ENCODE measurements around the gene MTMR3.

The MTMR3 gene

GRCh38 chr22:29837741-29838598 lies 45.0 kb upstream of the MTMR3 start, which contains the start of gene ASCC2:
ASCC2 (minus strand) TSS chr22:29838274; CDS start chr22:29832325, 5,949 bp downstream.
- Histone ChIP-seq H3K27ac (ENCODE audit: low read length, poor library complexity, severe bottlenecking) (peak within 1 kb of the TSS; percentile 44), H3K9ac (ENCODE audit: low read length) (peak within 1 kb of the TSS; percentile 95), H2BK12ac (ENCODE audit: low read length in 2 of 2) (peak within 1 kb of the TSS in 1 of 2 experiments; percentile 29), H3K4me2 (ENCODE audit: low read length, poor library complexity, severe bottlenecking) (peak within 1 kb of the TSS; percentile 66), H3K9me3 (ENCODE audit: control insufficient read depth, low read length) (no peaks in the 10 kb centered on the region), H2AK5ac (ENCODE audit: low read length, severe bottlenecking) (no peak within 1 kb of the TSS), H2AFZ (ENCODE audit: low read depth, low read length) (peak within 1 kb of the TSS; percentile 83), H4K8ac (ENCODE audit: low read length) (peak within 1 kb of the TSS; percentile 89), H2BK15ac (ENCODE audit: low read depth, poor library complexity, severe bottlenecking) (peak within 1 kb of the TSS; percentile 37), H2BK120ac (ENCODE audit: low read depth, low read length) (no peak within 1 kb of the TSS), H3K4ac (ENCODE audit: low read depth in 1 of 2, low read length in 2 of 2) (peak within 1 kb of the TSS; percentile 59 to 85), H3K27me3 (ENCODE audit: control insufficient read depth in 1 of 2, insufficient read depth in 1 of 2, low read length in 2 of 2) (no peaks in the 10 kb centered on the region), H3K18ac (ENCODE audit: low read depth in 1 of 2, low read length in 2 of 2) (peak within 1 kb of the TSS; percentile 64 to 81), H3K79me1 (replicated peaks; ENCODE audit: low read length, poor library complexity, severe bottlenecking) (peaks cover 25% of the 10 kb centered on the region), H3K4me1 (ENCODE audit: control insufficient read depth, insufficient read depth, low read depth, low read length) (peaks cover 7% of the 10 kb centered on the region), H4K91ac (ENCODE audit: low read length) (peak within 1 kb of the TSS; percentile 59), H3K14ac (ENCODE audit: low read length in 2 of 2) (no peak within 1 kb of the TSS), H3K23ac (ENCODE audit: low read length in 2 of 2) (no peak within 1 kb of the TSS), H2BK5ac (ENCODE audit: low read depth, low read length, poor library complexity, severe bottlenecking) (peak within 1 kb of the TSS; percentile 46), H3K4me3 (ENCODE audit: insufficient read depth in 1 of 2, low read depth in 1 of 2, low read length in 2 of 2) (peak within 1 kb of the TSS; percentile 84 to 86), H3K36me3 (ENCODE audit: control insufficient read depth in 1 of 2, insufficient read depth in 2 of 2, low read depth in 1 of 2, low read length in 2 of 2) (peaks cover 5 to 22% of the 10 kb centered on the region in 2 experiments)
- WGBS: under 1% methylated on average over 53 of the region's 54 CpGs
- DNase-seq: peak; percentile 96

- Histone ChIP-seq H3K9me3 (ENCODE audit: control insufficient read depth, low read length) (no peaks in the 10 kb centered on the region), H2BK12ac (ENCODE audit: low read length in 2 of 2) (peak overlapping the region in 1 of 2 experiments; percentile 29), H3K36me3 (ENCODE audit: control insufficient read depth in 1 of 2, insufficient read depth in 2 of 2, low read depth in 1 of 2, low read length in 2 of 2) (peaks cover 5 to 16% of the 10 kb centered on the region in 2 experiments), H2BK15ac (ENCODE audit: low read depth, poor library complexity, severe bottlenecking) (no peak overlapping the region), H3K9ac (ENCODE audit: low read length) (peak overlapping the region; percentile 95), H3K27me3 (ENCODE audit: control insufficient read depth in 1 of 2, insufficient read depth in 1 of 2, low read length in 2 of 2) (no peaks in the 10 kb centered on the region), H2AK5ac (ENCODE audit: low read length, severe bottlenecking) (no peak overlapping the region), H3K27ac (ENCODE audit: low read length, poor library complexity, severe bottlenecking) (peak overlapping the region; percentile 44), H3K23ac (ENCODE audit: low read length in 2 of 2) (no peak overlapping the region), H2BK5ac (ENCODE audit: low read depth, low read length, poor library complexity, severe bottlenecking) (no peak overlapping the region), H3K79me1 (replicated peaks; ENCODE audit: low read length, poor library complexity, severe bottlenecking) (peaks cover 21% of the 10 kb centered on the region), H3K14ac (ENCODE audit: low read length in 2 of 2) (no peak overlapping the region), H2AFZ (ENCODE audit: low read depth, low read length) (no peak overlapping the region), H4K8ac (ENCODE audit: low read length) (peak overlapping the region; percentile 80), H3K18ac (ENCODE audit: low read depth in 1 of 2, low read length in 2 of 2) (peak overlapping the region in 1 of 2 experiments; percentile 64), H3K4ac (ENCODE audit: low read depth in 1 of 2, low read length in 2 of 2) (peak overlapping the region in 1 of 2 experiments; percentile 85), H3K4me1 (ENCODE audit: control insufficient read depth, insufficient read depth, low read depth, low read length) (peaks cover 7% of the 10 kb centered on the region), H3K4me3 (ENCODE audit: insufficient read depth in 1 of 2, low read depth in 1 of 2, low read length in 2 of 2) (peak overlapping the region in 1 of 2 experiments; percentile 86), H4K91ac (ENCODE audit: low read length) (no peak overlapping the region), H3K4me2 (ENCODE audit: low read length, poor library complexity, severe bottlenecking) (peak overlapping the region; percentile 66), H2BK120ac (ENCODE audit: low read depth, low read length) (no peak overlapping the region)
- no peak for DNase-seq
- 83% methylated on average over 5 of the region's 5 CpGs for WGBS
Observed at GRCh38 chr22:29838599-29838956, 44.4 kb upstream of the MTMR3 start.

- Histone ChIP-seq H3K18ac (ENCODE audit: low read depth in 1 of 2, low read length in 2 of 2) (no peak overlapping the region), H3K79me1 (replicated peaks; ENCODE audit: low read length, poor library complexity, severe bottlenecking) (peaks cover 20% of the 10 kb centered on the region), H2BK120ac (ENCODE audit: low read depth, low read length) (no peak overlapping the region), H3K9ac (ENCODE audit: low read length) (peak overlapping the region; percentile 95), H3K14ac (ENCODE audit: low read length in 2 of 2) (no peak overlapping the region), H2BK12ac (ENCODE audit: low read length in 2 of 2) (no peak overlapping the region), H4K91ac (ENCODE audit: low read length) (no peak overlapping the region), H3K9me3 (ENCODE audit: control insufficient read depth, low read length) (no peaks in the 10 kb centered on the region), H3K23ac (ENCODE audit: low read length in 2 of 2) (no peak overlapping the region), H3K4me1 (ENCODE audit: control insufficient read depth, insufficient read depth, low read depth, low read length) (peaks cover 7% of the 10 kb centered on the region), H3K4me3 (ENCODE audit: insufficient read depth in 1 of 2, low read depth in 1 of 2, low read length in 2 of 2) (no peak overlapping the region), H2AK5ac (ENCODE audit: low read length, severe bottlenecking) (no peak overlapping the region), H2BK5ac (ENCODE audit: low read depth, low read length, poor library complexity, severe bottlenecking) (no peak overlapping the region), H3K27me3 (ENCODE audit: control insufficient read depth in 1 of 2, insufficient read depth in 1 of 2, low read length in 2 of 2) (no peaks in the 10 kb centered on the region), H3K36me3 (ENCODE audit: control insufficient read depth in 1 of 2, insufficient read depth in 2 of 2, low read depth in 1 of 2, low read length in 2 of 2) (peaks cover 5 to 13% of the 10 kb centered on the region in 2 experiments), H4K8ac (ENCODE audit: low read length) (peak overlapping the region; percentile 27), H2BK15ac (ENCODE audit: low read depth, poor library complexity, severe bottlenecking) (no peak overlapping the region), H3K4me2 (ENCODE audit: low read length, poor library complexity, severe bottlenecking) (no peak overlapping the region), H3K4ac (ENCODE audit: low read depth in 1 of 2, low read length in 2 of 2) (no peak overlapping the region), H3K27ac (ENCODE audit: low read length, poor library complexity, severe bottlenecking) (no peak overlapping the region), H2AFZ (ENCODE audit: low read depth, low read length) (no peak overlapping the region)
- no peak for DNase-seq
- no CpG with 5 or more reads among the region's 1 CpG for WGBS
Observed at GRCh38 chr22:29839039-29839438, 43.9 kb upstream of the MTMR3 start.

DNA sequence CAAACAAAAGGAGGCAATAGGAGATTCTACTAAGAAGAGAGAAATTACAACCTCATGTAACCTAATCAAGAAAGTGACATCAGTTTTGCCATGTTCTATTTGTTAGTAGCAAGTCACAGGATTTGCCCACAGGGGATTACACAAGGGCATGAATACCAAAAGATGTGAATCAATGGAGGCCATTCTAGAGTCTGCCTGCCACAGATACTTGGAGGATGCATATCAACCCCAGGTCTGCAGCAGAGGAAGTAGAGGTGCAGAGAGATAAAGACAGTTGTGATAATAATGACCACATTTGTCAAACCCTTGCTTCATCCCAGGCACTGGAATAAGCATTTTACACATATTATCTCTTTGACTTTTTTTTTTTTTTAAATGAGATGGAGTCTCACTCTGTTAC lies 42.5 kb upstream of the MTMR3 start:
- H2BK5ac ChIP-seq (ENCODE audit: low read depth, low read length, poor library complexity, severe bottlenecking): no peak overlapping the region
- no peak overlapping the region for H3K9ac ChIP-seq (ENCODE audit: low read length)
- H3K27me3 ChIP-seq (ENCODE audit: control insufficient read depth in 1 of 2, insufficient read depth in 1 of 2, low read length in 2 of 2): no peaks in the 10 kb centered on the region
- no peak overlapping the region for H3K4me2 ChIP-seq (ENCODE audit: low read length, poor library complexity, severe bottlenecking)
- no peaks in the 10 kb centered on the region for H3K9me3 ChIP-seq (ENCODE audit: control insufficient read depth, low read length)
- H3K18ac ChIP-seq (ENCODE audit: low read depth in 1 of 2, low read length in 2 of 2): no peak overlapping the region
- peak; percentile 62 for DNase-seq
- peaks cover 2 to 4% of the 10 kb centered on the region in 2 experiments for H3K36me3 ChIP-seq (ENCODE audit: control insufficient read depth in 1 of 2, insufficient read depth in 2 of 2, low read depth in 1 of 2, low read length in 2 of 2)
- H3K4ac ChIP-seq (ENCODE audit: low read depth in 1 of 2, low read length in 2 of 2): no peak overlapping the region
- H2AK5ac ChIP-seq (ENCODE audit: low read length, severe bottlenecking): no peak overlapping the region
- H3K27ac ChIP-seq (ENCODE audit: low read length, poor library complexity, severe bottlenecking): no peak overlapping the region
- no peak overlapping the region for H2BK120ac ChIP-seq (ENCODE audit: low read depth, low read length)
- no peak overlapping the region for H3K23ac ChIP-seq (ENCODE audit: low read length in 2 of 2)
- peaks cover 11% of the 10 kb centered on the region for H3K79me1 ChIP-seq (replicated peaks; ENCODE audit: low read length, poor library complexity, severe bottlenecking)
- no peak overlapping the region for H3K14ac ChIP-seq (ENCODE audit: low read length in 2 of 2)
- H3K4me1 ChIP-seq (ENCODE audit: control insufficient read depth, insufficient read depth, low read depth, low read length): peaks cover 7% of the 10 kb centered on the region
- no peak overlapping the region for H2BK12ac ChIP-seq (ENCODE audit: low read length in 2 of 2)
- no peak overlapping the region for H3K4me3 ChIP-seq (ENCODE audit: insufficient read depth in 1 of 2, low read depth in 1 of 2, low read length in 2 of 2)
- no peak overlapping the region for H2AFZ ChIP-seq (ENCODE audit: low read depth, low read length)
- H4K91ac ChIP-seq (ENCODE audit: low read length): no peak overlapping the region
- H2BK15ac ChIP-seq (ENCODE audit: low read depth, poor library complexity, severe bottlenecking): no peak overlapping the region
- no peak overlapping the region for H4K8ac ChIP-seq (ENCODE audit: low read length)

Measured in mesenchymal stem cell (in vitro differentiated cells and primary cell).